H7 (cell line): ENCODE data around the gene IP6K2. TPM values are rescaled to one million over a fixed set of nuclear protein-coding genes. Genes with fewer than 3 reads are reported as not detected.

Source experiments
- DNase-seq: peaks from one replicate; pipeline ENCODE4 v3.0.0; 2012
- H3K27me3 ChIP-seq: 2 replicates; pipeline ENCODE4 v1.6.0; 2011; ENCODE audit warnings: mild to moderate bottlenecking, low read length; ENCODE audit not compliant: control insufficient read depth, insufficient read depth
- H3K36me3 ChIP-seq: replicated peaks from 2 replicates; pipeline ENCODE4 v1.5.1; 2011; ENCODE audit warnings: low read length; ENCODE audit not compliant: control insufficient read depth, insufficient read depth
- H3K4me3 ChIP-seq: 2 replicates; pipeline ENCODE4 v1.5.1; 2011; ENCODE audit warnings: low read depth, mild to moderate bottlenecking, control low read depth, low read length, moderate library complexity; ENCODE audit not compliant: insufficient read depth
- total RNA-seq: library from RNA; depleted of rRNA; stranded (reverse); fragments of >200 nt; shearing (Covaris generic); gene quantifications from 2 replicates; pipeline ENCODE4 v1.2.3, GENCODE V29; 2014

The IP6K2 gene
- total RNA-seq, 1 experiment from 2014 or later: 93.8 TPM

DNA sequence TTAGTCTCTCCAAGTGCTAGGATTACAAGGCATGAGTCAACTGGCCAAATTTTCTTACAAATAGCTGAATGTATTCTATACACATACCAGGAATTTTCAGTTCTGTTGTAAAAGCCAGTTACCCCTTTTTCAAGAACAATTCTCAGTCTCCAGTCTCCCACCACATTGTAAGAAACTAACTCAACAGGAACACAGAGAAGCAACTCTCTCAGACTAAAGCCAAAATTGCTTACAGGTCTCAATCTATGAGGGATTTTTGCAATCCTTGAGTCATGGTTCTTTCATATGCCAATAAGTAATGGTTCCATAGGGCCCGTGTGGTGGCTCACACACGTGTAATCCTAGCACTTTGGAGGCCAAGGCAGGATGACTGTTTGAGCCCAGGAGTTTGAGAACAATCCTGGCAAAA, 8.5 kb downstream of the IP6K2 start:
- DNase-seq: no peak
- Histone ChIP-seq H3K4me3 (no peak overlapping the region), H3K36me3 (peaks cover 27% of the 10 kb centered on the region), H3K27me3 (no peaks in the 10 kb centered on the region)

DNA sequence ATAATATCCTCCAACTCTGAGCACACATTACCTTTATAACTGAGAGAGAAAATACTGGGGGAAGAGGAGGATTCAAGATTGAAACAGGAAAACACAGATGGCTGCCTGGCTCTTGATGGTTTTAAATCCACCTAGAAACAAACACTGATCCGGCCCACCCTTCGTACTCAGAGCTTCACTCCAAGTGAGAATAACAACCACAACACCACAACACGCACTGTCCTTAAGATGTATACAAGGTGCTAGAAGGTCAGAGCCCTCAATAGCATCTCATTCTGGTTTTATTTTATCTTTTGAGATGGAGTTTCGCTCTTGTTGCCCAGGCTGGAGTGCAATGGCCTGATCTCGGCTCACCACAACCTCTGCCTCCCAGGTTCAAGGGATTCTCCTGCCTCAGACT, 9.9 kb downstream of the IP6K2 start:
- peaks cover 22% of the 10 kb centered on the region for H3K36me3 ChIP-seq
- H3K27me3 ChIP-seq: no peaks in the 10 kb centered on the region
- H3K4me3 ChIP-seq: no peak overlapping the region
- DNase-seq: no peak

DNA sequence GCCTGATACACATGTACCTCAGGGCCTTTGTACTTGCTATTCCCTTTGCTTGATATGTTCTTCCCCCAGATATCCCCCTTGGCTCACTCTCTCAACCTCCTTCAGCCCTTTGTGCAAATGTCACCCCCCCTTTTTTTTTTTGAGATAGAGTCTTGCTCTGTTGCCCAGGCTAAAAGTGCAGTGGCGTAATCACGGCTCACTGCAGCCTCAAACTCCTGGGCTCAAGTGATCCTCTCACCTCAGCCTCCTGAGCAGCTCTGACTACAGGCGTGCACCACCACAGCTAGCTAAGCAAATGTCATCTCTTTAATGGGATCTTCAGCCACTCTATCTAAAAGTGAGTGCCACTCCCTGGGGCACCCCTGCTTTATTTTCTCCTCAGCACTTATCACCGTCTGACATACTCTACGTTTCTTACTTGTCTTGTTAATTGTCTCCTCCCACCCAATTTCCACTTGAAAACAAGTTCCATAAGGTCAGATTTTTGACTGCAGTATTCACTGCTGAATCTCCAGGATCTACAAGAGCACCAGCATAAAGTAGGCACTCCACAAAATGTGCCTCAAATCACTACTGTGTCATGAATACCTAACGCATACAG, 14.6 kb downstream of the IP6K2 start:
- no peak for DNase-seq
- Histone ChIP-seq H3K27me3 (no peaks in the 10 kb centered on the region), H3K36me3 (peaks cover 6% of the 10 kb centered on the region), H3K4me3 (no peak overlapping the region)

- H3K4me3 ChIP-seq: no peak overlapping the region
- no peak for DNase-seq
- H3K27me3 ChIP-seq: no peaks in the 10 kb centered on the region
- peaks cover 4% of the 10 kb centered on the region for H3K36me3 ChIP-seq
Measured at GRCh38 chr3:48700731-48701405, 16.2 kb downstream of the IP6K2 start.

DNA sequence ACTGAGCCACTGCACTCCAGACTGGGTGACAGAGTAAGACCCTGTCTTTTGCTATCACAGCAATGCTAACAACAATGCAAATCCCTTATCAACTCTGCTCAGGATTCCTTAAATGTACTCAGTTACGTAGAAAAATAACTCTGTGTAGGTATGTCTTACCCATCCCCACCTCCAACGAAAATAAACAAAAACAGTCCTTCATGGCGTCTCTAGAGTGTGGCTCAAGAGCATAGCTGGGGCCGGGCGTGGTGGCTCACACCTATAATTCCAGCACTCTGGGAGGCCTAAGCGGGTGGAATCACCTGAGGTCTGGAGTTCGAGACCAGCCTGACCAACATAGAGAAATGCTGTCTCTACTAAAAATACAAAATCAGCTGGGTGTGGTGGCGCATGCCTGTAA, 18.1 kb downstream of the IP6K2 start:
- no peak overlapping the region for H3K4me3 ChIP-seq
- H3K36me3 ChIP-seq: peaks cover 14% of the 10 kb centered on the region
- H3K27me3 ChIP-seq: no peaks in the 10 kb centered on the region
- no peak for DNase-seq

- no peak overlapping the region for H3K4me3 ChIP-seq
- DNase-seq: no peak
- H3K27me3 ChIP-seq: no peaks in the 10 kb centered on the region
- H3K36me3 ChIP-seq: peaks cover 23% of the 10 kb centered on the region
Measured at GRCh38 chr3:48697952-48698351, 19.1 kb downstream of the IP6K2 start.

DNA sequence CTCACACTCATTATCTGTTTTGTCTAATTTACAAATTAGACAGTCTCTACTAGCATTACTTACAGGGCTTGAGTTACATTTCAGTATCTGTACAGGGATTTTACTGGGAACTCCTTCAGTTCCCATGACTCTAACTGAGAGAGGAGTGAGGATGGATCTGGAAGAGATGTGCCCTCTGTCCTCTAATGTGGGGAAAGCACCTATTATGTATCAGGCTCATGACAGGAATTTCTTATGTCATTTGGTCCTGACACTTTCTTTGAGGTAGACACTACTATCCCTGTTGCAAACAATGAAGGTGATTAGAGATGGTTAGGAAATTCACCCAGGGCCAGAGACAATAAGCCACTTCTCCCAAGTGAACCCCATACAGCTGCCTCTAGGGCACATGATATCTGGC, 20.4 kb downstream of the IP6K2 start:
- no peaks in the 10 kb centered on the region for H3K27me3 ChIP-seq
- peaks cover 35% of the 10 kb centered on the region for H3K36me3 ChIP-seq
- DNase-seq: no peak
- no peak overlapping the region for H3K4me3 ChIP-seq

DNA sequence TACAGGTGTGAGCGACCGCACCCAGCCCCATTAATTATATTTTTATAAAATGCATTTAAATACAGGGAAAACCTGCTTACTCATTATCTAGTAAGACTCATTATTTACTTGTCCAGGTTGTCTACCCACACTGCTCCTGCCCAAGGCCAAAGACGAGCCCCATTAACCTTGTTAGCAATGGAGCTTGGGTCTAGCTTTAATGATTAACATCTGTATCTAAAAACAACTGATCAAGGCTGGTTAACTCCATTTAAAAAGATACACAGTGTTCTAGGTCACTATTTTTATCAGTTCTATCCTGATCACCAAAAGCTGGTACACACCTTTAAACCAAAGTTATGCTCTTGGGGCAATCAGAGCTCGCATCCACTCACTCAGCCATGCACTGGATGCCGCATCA, 20.9 kb downstream of the IP6K2 start:
- no peaks in the 10 kb centered on the region for H3K27me3 ChIP-seq
- no peak for DNase-seq
- H3K4me3 ChIP-seq: no peak overlapping the region
- peaks cover 35% of the 10 kb centered on the region for H3K36me3 ChIP-seq

DNA sequence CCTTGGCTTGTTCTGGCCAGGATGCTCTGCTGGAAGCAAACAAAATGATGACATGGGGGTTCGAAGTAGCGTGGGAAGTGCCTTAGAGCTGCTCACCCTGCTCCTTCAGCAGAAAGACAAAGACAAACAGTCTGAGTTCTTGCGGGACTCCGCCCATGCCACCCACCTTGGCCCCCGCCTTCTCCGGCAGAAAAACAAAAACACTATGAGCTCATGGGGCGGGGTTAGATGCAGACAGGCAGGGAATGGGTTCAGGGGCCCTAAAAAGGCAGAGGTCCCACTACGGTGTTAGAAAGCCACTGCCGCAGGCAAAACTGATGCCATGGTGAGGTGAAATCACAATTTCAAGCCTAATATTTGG, 21.6 kb downstream of the IP6K2 start:
- H3K36me3 ChIP-seq: peaks cover 41% of the 10 kb centered on the region
- peak; percentile 92 for DNase-seq
- peak overlapping the region; percentile 10; the same call in 1 of the 2 replicates for H3K4me3 ChIP-seq
- no peaks in the 10 kb centered on the region for H3K27me3 ChIP-seq

DNA sequence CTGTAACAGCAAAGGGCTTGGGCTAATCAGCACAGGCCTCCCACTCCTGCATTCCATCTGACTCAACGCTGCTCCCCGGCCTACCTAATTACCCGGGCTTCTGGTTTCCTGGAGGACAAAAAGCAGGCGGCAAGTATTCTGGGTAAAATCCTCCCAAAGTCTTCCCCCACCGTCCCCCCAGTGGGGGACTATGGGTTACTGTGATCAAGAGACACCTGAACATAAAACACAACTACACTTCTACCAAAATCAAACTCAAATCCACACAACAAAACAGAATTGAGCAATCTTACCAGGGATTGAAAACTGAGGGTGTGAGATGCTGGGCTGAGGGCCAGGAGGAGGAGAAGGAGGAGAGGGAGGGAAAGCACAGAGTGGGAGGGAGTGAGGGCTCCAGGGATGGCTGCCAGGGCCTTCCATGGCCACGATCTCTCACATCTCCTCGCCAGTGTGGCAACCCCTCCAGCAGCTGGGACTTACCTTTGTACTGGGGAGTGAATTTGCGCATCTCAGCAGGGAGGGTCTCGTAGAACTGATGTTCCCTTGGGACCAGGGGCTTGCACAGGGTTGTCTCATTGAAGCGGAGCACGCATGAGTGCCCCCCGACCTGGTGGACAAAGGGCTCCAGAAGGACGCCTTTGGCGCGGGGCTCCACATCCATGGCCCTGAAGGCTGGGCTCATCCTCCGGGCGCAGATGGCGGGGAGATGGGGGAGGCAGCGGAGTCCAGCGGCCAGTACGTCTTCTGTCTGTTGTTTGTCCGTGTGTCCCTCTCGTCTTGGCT, 22.2 kb downstream of the IP6K2 start:
- peak; percentile 39 for DNase-seq
- Histone ChIP-seq H3K4me3 (peak overlapping the region; percentile 10; the same call in 1 of the 2 replicates), H3K36me3 (peaks cover 43% of the 10 kb centered on the region), H3K27me3 (no peaks in the 10 kb centered on the region)

GRCh38 chr3:48693826-48694225, 23.2 kb downstream of the IP6K2 start:
- Histone ChIP-seq H3K27me3 (no peaks in the 10 kb centered on the region), H3K36me3 (peaks cover 51% of the 10 kb centered on the region), H3K4me3 (no peak overlapping the region)
- DNase-seq: no peak

DNA sequence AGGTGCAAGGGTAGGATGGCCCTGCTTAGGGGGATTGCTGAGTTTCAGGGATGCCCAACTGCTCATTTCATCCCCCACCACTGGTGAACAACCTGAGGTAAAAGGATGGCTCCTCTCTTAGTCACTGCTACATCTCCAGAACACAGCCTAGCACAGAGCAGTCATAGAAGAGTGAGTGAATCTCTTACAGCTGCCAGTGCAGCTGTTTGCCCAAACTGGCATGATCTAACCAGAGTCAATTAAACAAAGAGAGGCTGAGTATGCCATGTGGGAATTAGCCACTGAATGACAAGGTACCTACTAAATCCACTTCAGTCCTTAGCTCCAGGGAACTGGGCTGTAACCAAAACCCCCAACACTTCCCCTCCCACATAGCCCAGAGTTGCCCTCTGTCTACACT, 24.5 kb downstream of the IP6K2 start:
- DNase-seq: no peak
- Histone ChIP-seq H3K36me3 (peaks cover 60% of the 10 kb centered on the region), H3K4me3 (no peak overlapping the region), H3K27me3 (no peaks in the 10 kb centered on the region)

GRCh38 chr3:48690846-48691458, 26.1 kb downstream of the IP6K2 start:
- Histone ChIP-seq H3K36me3 (peaks cover 61% of the 10 kb centered on the region), H3K4me3 (no peak overlapping the region), H3K27me3 (no peaks in the 10 kb centered on the region)
- DNase-seq: no peak

DNA sequence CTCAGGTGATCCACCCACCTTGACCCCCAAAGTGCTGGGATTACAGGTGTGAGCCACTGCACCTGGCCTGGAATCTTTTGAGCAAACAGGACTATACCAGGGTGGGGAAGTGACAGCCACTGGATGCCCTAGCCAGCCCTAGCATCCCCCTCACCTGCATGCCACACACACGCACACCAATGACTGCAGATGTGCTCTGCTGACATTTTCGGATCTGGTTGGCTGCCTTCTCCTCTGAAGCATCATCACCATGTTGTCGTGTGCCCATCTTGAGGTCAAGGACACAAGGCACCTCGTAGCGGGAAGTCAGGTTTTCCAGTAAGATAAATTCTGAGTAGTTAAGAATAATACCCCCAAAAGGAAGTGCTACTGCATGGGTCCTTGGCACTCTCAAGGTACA, 27.6 kb downstream of the IP6K2 start:
- Histone ChIP-seq H3K36me3 (peaks cover 55% of the 10 kb centered on the region), H3K4me3 (no peak overlapping the region), H3K27me3 (no peaks in the 10 kb centered on the region)
- no peak for DNase-seq

GRCh38 chr3:48688737-48689075, 28.3 kb downstream of the IP6K2 start:
- peaks cover 49% of the 10 kb centered on the region for H3K36me3 ChIP-seq
- H3K27me3 ChIP-seq: no peaks in the 10 kb centered on the region
- H3K4me3 ChIP-seq: no peak overlapping the region
- DNase-seq: no peak
